Smooth muscle cell of bladder (primary cell): ENCODE measurements around the gene DNAH9. TPM values are rescaled to one million over a fixed set of nuclear protein-coding genes. Genes with fewer than 3 reads are reported as not detected.

Experiments
- total RNA-seq: library from RNA; depleted of rRNA; stranded (reverse); fragments of >200 nt; gene quantifications from 2 replicates; pipeline ENCODE4 v1.2.3, GENCODE V29; 2014

Gene DNAH9
- not detected in 2 replicates for total RNA-seq

DNA sequence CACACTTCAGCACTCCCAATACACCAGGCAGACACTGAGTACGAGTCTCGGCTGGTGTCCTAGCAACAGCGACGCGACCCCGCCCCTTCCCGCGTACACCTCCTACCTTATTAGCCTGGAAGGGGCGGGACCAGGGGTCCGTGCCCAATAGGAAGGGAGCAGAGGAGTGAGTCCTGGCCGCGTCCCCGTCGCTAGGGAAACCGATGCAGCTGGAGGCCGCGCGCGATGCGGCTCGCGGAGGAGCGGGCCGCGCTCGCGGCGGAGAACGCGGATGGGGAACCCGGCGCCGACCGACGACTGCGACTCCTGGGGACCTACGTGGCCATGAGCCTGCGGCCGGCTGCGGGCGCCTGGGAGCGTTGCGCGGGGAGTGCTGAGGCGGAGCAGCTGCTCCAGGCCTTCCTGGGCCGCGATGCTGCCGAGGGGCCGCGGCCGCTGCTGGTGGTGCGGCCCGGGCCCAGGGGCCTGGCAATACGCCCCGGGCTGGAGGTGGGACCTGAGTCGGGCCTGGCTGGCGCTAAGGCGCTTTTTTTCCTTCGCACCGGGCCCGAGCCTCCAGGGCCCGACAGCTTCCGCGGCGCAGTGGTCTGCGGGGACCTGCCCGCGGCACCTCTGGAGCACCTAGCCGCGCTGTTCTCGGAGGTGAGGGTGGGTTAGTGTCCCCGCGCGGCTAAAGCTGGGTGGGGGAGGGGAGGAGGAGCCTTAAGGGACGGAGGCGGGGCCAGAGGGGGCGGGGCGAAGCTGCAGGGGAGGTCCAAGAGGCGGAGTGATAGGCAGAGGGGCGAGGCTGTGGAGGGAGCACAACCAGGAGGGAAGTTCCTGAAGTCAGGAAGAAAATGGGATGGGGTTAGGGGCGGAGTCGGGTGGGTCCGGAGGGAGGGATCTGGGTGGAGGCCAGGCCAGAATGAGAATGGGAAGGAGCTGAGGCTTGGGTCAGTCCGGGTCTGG lies at the start of gene DNAH9:
Gene DNAH9 (plus strand): TSS at position 197 of the 948 bp plus-strand sequence. CDS start 29 bp downstream, at position 226.

GRCh38 chr17:11997147-11997971 lies 399.1 kb downstream of the DNAH9 start, which contains the start of gene ZNF18:
Gene ZNF18 (minus strand): TSS chr17:11997475. CDS start chr17:11992829, 4,646 bp downstream.

